H1 (cell line): Measurements from ENCODE around the gene KRTAP10-3. TPM values are rescaled to one million over a fixed set of nuclear protein-coding genes. Genes with fewer than 3 reads are reported as not detected.

Experiments
- CTCF ChIA-PET: fragments of 300-600 bp; sonication (Branson Sonifier 250); formaldehyde crosslinking; loops from one replicate; lab custom pipeline; 2021; ENCODE audit not compliant: partially characterized antibody; lab: Charles Lee
- POLR2A ChIA-PET: fragments of 300-600 bp; sonication (Branson Sonifier 250); formaldehyde crosslinking; loops from one replicate; lab custom pipeline; 2021; ENCODE audit warnings: inconsistent platforms; ENCODE audit not compliant: partially characterized antibody; lab: Charles Lee
- DNase-seq, 2 experiments: peaks; one replicate each; pipeline versions ENCODE4 v3.0.0 to v3.0.0-alpha.2; 2010 to 2022; ENCODE audit warnings: low spot score in 2 of 2, low read depth in 1 of 2, mixed read lengths in 1 of 2
- FAIRE-seq: peaks from 2 replicates; lab custom pipeline; 2011; peaks lifted over from hg19 to GRCh38; lab: Jason Lieb, UNC
- H2AFZ ChIP-seq: 2 replicates; pipeline ENCODE4 v1.8.1; 2012; ENCODE audit warnings: low read length, inconsistent platforms
- H2AK5ac ChIP-seq: 2 replicates; pipeline ENCODE4 v1.6.1; 2013; ENCODE audit warnings: low read depth, low read length
- H2BK120ac ChIP-seq: replicated peaks from 2 replicates; pipeline ENCODE3; 2013; ENCODE audit warnings: low read depth, low read length, inconsistent platforms
- H2BK12ac ChIP-seq: 2 replicates; pipeline ENCODE4 v1.6.1; 2013; ENCODE audit warnings: low read depth, low read length
- H2BK15ac ChIP-seq: 2 replicates; pipeline ENCODE4 v1.6.1; 2013; ENCODE audit warnings: low read length
- H2BK20ac ChIP-seq: 2 replicates; pipeline ENCODE4 v1.6.1; 2013; ENCODE audit warnings: low read length
- H2BK5ac ChIP-seq: 2 replicates; pipeline ENCODE4 v1.6.1; 2013; ENCODE audit warnings: low read depth, low read length
- H3K14ac ChIP-seq: 2 replicates; pipeline ENCODE4 v1.6.1; 2013; ENCODE audit warnings: inconsistent platforms; ENCODE audit not compliant: insufficient read length
- H3K18ac ChIP-seq: 2 replicates; pipeline ENCODE4 v1.6.1; 2013; ENCODE audit warnings: low read length; ENCODE audit errors: extremely low read depth
- H3K23ac ChIP-seq: 2 replicates; pipeline ENCODE4 v1.6.1; 2013; ENCODE audit warnings: inconsistent platforms; ENCODE audit not compliant: insufficient read length
- H3K23me2 ChIP-seq: 2 replicates; pipeline ENCODE4 v1.6.1; 2013; ENCODE audit warnings: low read depth, low read length
- H3K27ac ChIP-seq: 2 replicates; pipeline ENCODE4 v1.6.1; 2011; ENCODE audit warnings: low read depth, low read length, inconsistent platforms
- H3K27me3 ChIP-seq, 4 experiments: replicated peaks in 1 of 4; 1 replicate in 1 of 4; 2 replicates in 3 of 4; pipeline versions ENCODE4 v1.6.1 to v1.8.1; 2011 to 2013; ENCODE audit warnings: low read length in 3 of 4, mild to moderate bottlenecking in 3 of 4, inconsistent platforms in 2 of 4, mixed read lengths in 2 of 4, moderate library complexity in 1 of 4; ENCODE audit not compliant: control insufficient read depth in 3 of 4, insufficient read depth in 3 of 4; ENCODE audit errors: extremely low read depth in 1 of 4
- H3K36me3 ChIP-seq, 4 experiments: 2 replicates each; pipeline versions ENCODE4 v1.6.1 to v1.8.1; 2011 to 2013; ENCODE audit warnings: mild to moderate bottlenecking in 4 of 4, low read length in 3 of 4, moderate library complexity in 2 of 4, control low read depth in 1 of 4, inconsistent platforms in 1 of 4; ENCODE audit not compliant: insufficient read depth in 4 of 4, control insufficient read depth in 2 of 4
- H3K4ac ChIP-seq: replicated peaks from 2 replicates; pipeline ENCODE3; 2013; ENCODE audit warnings: low read length, low read depth, mixed read lengths, inconsistent platforms; ENCODE audit not compliant: insufficient read length
- H3K4me1 ChIP-seq, 4 experiments: replicated peaks in 1 of 4; 1 replicate in 1 of 4; 2 replicates in 3 of 4; pipeline versions ENCODE4 v1.6.1 to v1.8.1; 2011 to 2013; ENCODE audit warnings: low read length in 3 of 4, inconsistent platforms in 2 of 4, mixed read lengths in 1 of 4; ENCODE audit not compliant: insufficient read depth in 4 of 4, control insufficient read depth in 3 of 4
- H3K4me2 ChIP-seq, 2 experiments: 2 replicates each; pipeline versions ENCODE4 v1.6.1 to v1.8.1; 2011 to 2013; ENCODE audit warnings: low read depth in 2 of 2, low read length in 2 of 2, control low read depth in 1 of 2, inconsistent platforms in 1 of 2, mild to moderate bottlenecking in 1 of 2; ENCODE audit not compliant: insufficient read depth in 1 of 2
- H3K4me3 ChIP-seq, 4 experiments: fragments of 200-600, 300-600 bp in 1 of 4; sonication (generic), shearing (Covaris generic), sonication (Bioruptor Twin) in 1 of 4; 2 replicates each; pipeline versions ENCODE4 v1.5.1 to v1.8.1; 2011 to 2016; ENCODE audit warnings: low read length in 4 of 4, low read depth in 3 of 4, control low read depth in 2 of 4, inconsistent platforms in 2 of 4, mild to moderate bottlenecking in 2 of 4, mixed read lengths in 1 of 4, moderate library complexity in 1 of 4; ENCODE audit not compliant: insufficient read depth in 2 of 4; ENCODE audit errors: extremely low read depth in 1 of 4
- H3K56ac ChIP-seq: replicated peaks from 2 replicates; pipeline ENCODE3; 2013; ENCODE audit warnings: low read depth, mild to moderate bottlenecking, mixed read lengths, low read length, inconsistent platforms; ENCODE audit not compliant: insufficient read length
- H3K79me1 ChIP-seq: 2 replicates; pipeline ENCODE4 v1.6.1; 2013; ENCODE audit warnings: low read depth, low read length, control low read depth
- H3K79me2 ChIP-seq, 2 experiments: 2 replicates each; pipeline versions ENCODE4 v1.6.1 to v1.8.1; 2012 to 2013; ENCODE audit warnings: low read length in 2 of 2, mild to moderate bottlenecking in 2 of 2, inconsistent platforms in 1 of 2; ENCODE audit not compliant: insufficient read depth in 2 of 2, control insufficient read depth in 1 of 2
- H3K9ac ChIP-seq, 4 experiments: replicated peaks in 1 of 4; 1 replicate in 1 of 4; 2 replicates in 3 of 4; pipeline versions ENCODE4 v1.6.1 to v1.8.1; 2011 to 2013; ENCODE audit warnings: low read depth in 3 of 4, low read length in 3 of 4, control low read depth in 2 of 4, mild to moderate bottlenecking in 2 of 4, moderate library complexity in 2 of 4, inconsistent platforms in 1 of 4; ENCODE audit errors: extremely low read depth in 1 of 4
- H3K9me3 ChIP-seq, 2 experiments: 2 replicates each; pipeline versions ENCODE4 v1.6.1 to v1.8.1; 2012 to 2013; ENCODE audit warnings: mild to moderate bottlenecking in 2 of 2, moderate library complexity in 2 of 2, control low read depth in 1 of 2, inconsistent platforms in 1 of 2, low read depth in 1 of 2, low read length in 1 of 2, mixed read lengths in 1 of 2; ENCODE audit not compliant: insufficient read depth in 2 of 2
- H4K20me1 ChIP-seq, 2 experiments: replicated peaks in 1 of 2; 2 replicates each; pipeline versions ENCODE3 to v1.8.1; 2011 to 2013; ENCODE audit warnings: inconsistent platforms in 2 of 2, low read length in 2 of 2, mild to moderate bottlenecking in 1 of 2; ENCODE audit not compliant: insufficient read depth in 2 of 2, control insufficient read depth in 1 of 2
- H4K5ac ChIP-seq: 2 replicates; pipeline ENCODE4 v1.6.1; 2013; ENCODE audit warnings: low read length, low read depth, mixed read lengths, inconsistent platforms; ENCODE audit not compliant: insufficient read length
- H4K8ac ChIP-seq: 2 replicates; pipeline ENCODE4 v1.8.0; 2013; ENCODE audit warnings: mild to moderate bottlenecking, moderate library complexity, low read length, inconsistent platforms; ENCODE audit not compliant: insufficient read depth; ENCODE audit errors: extremely low read depth
- H4K91ac ChIP-seq: replicated peaks from 2 replicates; pipeline ENCODE3; 2013; ENCODE audit warnings: low read length, mixed read lengths, inconsistent platforms; ENCODE audit not compliant: insufficient read length
- ASH2L ChIP-seq: fragments of 200-600, 300-600 bp; sonication (generic); IDR thresholded peaks from one replicate; pipeline ENCODE4 v1.7.1; 2017; ENCODE audit warnings: low read length
- BCL11A ChIP-seq, 2 experiments: IDR thresholded peaks; one replicate each; pipeline ENCODE4 v1.6.1; 2011; ENCODE audit warnings: low read depth in 2 of 2, low read length in 2 of 2, mild to moderate bottlenecking in 2 of 2
- BRCA1 ChIP-seq: IDR thresholded peaks from 2 replicates; pipeline ENCODE4 v1.6.1; 2012; ENCODE audit warnings: low read depth, low read length, improper control_type of control experiment
- EZH2 ChIP-seq: fragments of 200-600 bp; sonication (generic); IDR thresholded peaks from 2 replicates; pipeline ENCODE4 v1.7.1; 2012; ENCODE audit warnings: low read depth, mild to moderate bottlenecking, moderate library complexity, low read length, inconsistent platforms; ENCODE audit not compliant: severe bottlenecking
- FOSL1 ChIP-seq: IDR thresholded peaks from 2 replicates; pipeline ENCODE4 v1.6.1; 2011; ENCODE audit warnings: mild to moderate bottlenecking, low read depth, low read length, moderate library complexity; ENCODE audit not compliant: insufficient read depth
- NRF1 ChIP-seq: IDR thresholded peaks from 2 replicates; pipeline ENCODE4 v1.6.1; 2011; ENCODE audit warnings: mild to moderate bottlenecking, low read depth, low read length, improper control_type of control experiment
- RXRA ChIP-seq: IDR thresholded peaks from 2 replicates; pipeline ENCODE4 v1.6.1; 2011; ENCODE audit warnings: low read depth, mild to moderate bottlenecking, low read length, moderate library complexity; ENCODE audit not compliant: insufficient read depth
- WGBS, 2 experiments: shearing (Covaris generic) in 1 of 2; methylation state at CpG; one replicate each; pipeline versions ENCODE4 v1.1.6 to v1.1.7; 2013 to 2015; ENCODE audit warnings: low lambda C conversion rate in 2 of 2, mixed read lengths in 2 of 2, inconsistent platforms in 1 of 2, low coverage in 1 of 2, missing lambda C conversion rate in 1 of 2; ENCODE audit not compliant: insufficient replicate concordance in 2 of 2, insufficient coverage in 1 of 2, insufficient read length in 1 of 2; ENCODE audit errors: extremely low coverage in 1 of 2, missing lambda C conversion rate in 1 of 2; 5-methylcytosine and 5-hydroxymethylcytosine counted together
- polyA plus RNA-seq, 7 experiments: library from polyadenylated mRNA; depleted of rRNA in 3 of 7; stranded (reverse) in 5 of 7; unstranded in 2 of 7; fragments of >200 nt in 5 of 7; fragments of 200-250 nt in 2 of 7; gene quantifications; 1 replicate in 5 of 7; 2 replicates in 1 of 7; 4 replicates in 1 of 7; pipeline versions ENCODE4 v1.2.1 to v1.2.3, GENCODE V29; 2011 to 2013; ENCODE audit warnings: missing spikeins in 2 of 7, mixed read lengths in 2 of 7
- total RNA-seq: library from RNA; stranded (reverse); fragmentation: NEBNext Ultra II Directional; extraction: Animal tissue kit (Norgen Biotek cat#: 25700); gene quantifications from 2 replicates; pipeline ENCODE4 v1.2.1, GENCODE V29; 2021

KRTAP10-3 gene
- total and polyA plus RNA-seq, 2 of the 8 experiments (the other 6 are each of a cell fraction or from before 2014, with no cell fraction given) = not detected

- H3K4me3 ChIP-seq = no peak overlapping the region
- WGBS, 2 experiments = 73% methylated on average over 2 of the region's 2 CpGs; no CpG with 5 or more reads in 1 of the 2 experiments
- H3K9ac ChIP-seq = no peak overlapping the region
- no peak for FAIRE-seq
- H4K91ac ChIP-seq = no peak overlapping the region
- peaks cover 0 to 15% of the 10 kb centered on the region in 2 experiments; a peak in 2 of 4 replicates for H3K9me3 ChIP-seq
- H3K4me2 ChIP-seq = no peak overlapping the region
- H3K23ac ChIP-seq = no peak overlapping the region
- 0 out of 2 replicates have a peak overlapping the region, but pooled peaks have one; percentile 87 for H2BK12ac ChIP-seq
- H2AFZ ChIP-seq = no peak overlapping the region
- no peak for DNase-seq
- H3K23me2 ChIP-seq = peaks cover 12% of the 10 kb centered on the region; the same call in 1 of the 2 replicates
- ChIA-PET CTCF (interaction anchor here (1.3 to 1.6 kb wide), 2 partner anchors 14 to 55 kb away, joined by 3 to 5 read pairs; no protein-coding TSS in a partner anchor), POLR2A (no interaction called here)
- no peak overlapping the region; the same call in 1 of the 2 replicates for H3K18ac ChIP-seq
- peaks cover 3% of the 10 kb centered on the region; the same call in 1 of the 2 replicates for H3K79me1 ChIP-seq
- no peak overlapping the region for H3K14ac ChIP-seq
- H2AK5ac ChIP-seq = peak overlapping the region; percentile 75
- no peak overlapping the region for H3K56ac ChIP-seq
- H3K79me2 ChIP-seq = no peaks in the 10 kb centered on the region
- TF ChIP-seq BRCA1 = 0 out of 2 replicates have a peak, but pooled peaks have one; percentile 6
- no peak for TF ChIP-seq ASH2L
- no peak for TF ChIP-seq NRF1
- no peak for TF ChIP-seq RXRA
- no peak for TF ChIP-seq FOSL1
- TF ChIP-seq EZH2 = no peak
- TF ChIP-seq BCL11A (IDR thresholded peaks at IDR 0.05; ENCODE audit: low read depth in 2 of 2, low read length in 2 of 2) = no peak
- no peaks in the 10 kb centered on the region for H3K36me3 ChIP-seq
- peaks cover 0 to 3% (median 0%) of the 10 kb centered on the region in 4 experiments; a peak in 1 of 7 replicates for H3K27me3 ChIP-seq
- no peaks in the 10 kb centered on the region; a peak in 1 of 7 replicates for H3K4me1 ChIP-seq
- no peak overlapping the region for H4K8ac ChIP-seq
- H2BK120ac ChIP-seq = no peak overlapping the region
- peak overlapping the region; percentile 95; the same call in 1 of the 2 replicates for H2BK15ac ChIP-seq
- H3K27ac ChIP-seq = no peak overlapping the region
- no peak overlapping the region; the same call in 1 of the 2 replicates for H2BK20ac ChIP-seq
- no peak overlapping the region for H3K4ac ChIP-seq
- H2BK5ac ChIP-seq = peak overlapping the region; percentile 52; the same call in 1 of the 2 replicates
- H4K20me1 ChIP-seq = no peaks in the 10 kb centered on the region
- H4K5ac ChIP-seq = no peak overlapping the region
Observed at GRCh38 chr21:44524414-44525371, 33.9 kb downstream of the KRTAP10-3 start.
